Large intestine (tissue), 12 donors: ENCODE measurements around the gene MYOCD. TPM values are rescaled to one million over a fixed set of nuclear protein-coding genes. Genes with fewer than 3 reads are reported as not detected.

ENCODE experiments used
- DNase-seq, 2 donors: peaks; one replicate each; pipeline versions ENCODE4 v3.0.0 to v3.0.0-alpha.2; 2013
- H3K27ac ChIP-seq: one replicate; pipeline ENCODE4 v1.5.1; 2013; ENCODE audit warnings: low read length
- H3K27me3 ChIP-seq: 2 replicates; pipeline ENCODE4 v1.6.1; 2013; ENCODE audit warnings: low read length; ENCODE audit not compliant: control insufficient read depth, insufficient read depth
- H3K36me3 ChIP-seq: 2 replicates; pipeline ENCODE4 v1.6.1; 2013; ENCODE audit warnings: low read length; ENCODE audit not compliant: control insufficient read depth, insufficient read depth
- H3K4me1 ChIP-seq: one replicate; pipeline ENCODE4 v1.6.1; 2013; ENCODE audit warnings: low read length; ENCODE audit not compliant: control insufficient read depth, insufficient read depth
- H3K4me3 ChIP-seq: one replicate; pipeline ENCODE4 v1.5.1; 2013; ENCODE audit warnings: low read length
- H3K9me3 ChIP-seq: one replicate; pipeline ENCODE4 v1.6.1; 2013; ENCODE audit warnings: mild to moderate bottlenecking, low read depth, low read length, moderate library complexity; ENCODE audit not compliant: control insufficient read depth
- WGBS: methylation state at CpG from one replicate; pipeline ENCODE4 v1.1.5; 2013; ENCODE audit warnings: low lambda C conversion rate; ENCODE audit not compliant: insufficient coverage; 5-methylcytosine and 5-hydroxymethylcytosine counted together
- long read RNA-seq, 11 donors: transcript quantifications; one replicate each; lab custom pipeline, GENCODE V29; 2026
- polyA plus RNA-seq: library from polyadenylated mRNA; unstranded; fragments of 120-200 nt; gene quantifications from one replicate; pipeline ENCODE4 v1.2.1, GENCODE V29; 2013

MYOCD gene
- polyA plus RNA-seq: 12.2 TPM
- long read RNA-seq, donor 1, partial matches to known transcripts: 0 of 1 reads
- long read RNA-seq, donor 1, other reads (novel, unspliced or antisense): 0 of 1 reads
- long read RNA-seq, donor 2: 0 reads
- long read RNA-seq, donor 3: 0 reads
- long read RNA-seq, donor 4: 0 reads
- long read RNA-seq, donor 5: 0 reads
- long read RNA-seq, donor 6: 0 reads
- long read RNA-seq, donor 7, partial matches to known transcripts: 5 of 5 reads
- long read RNA-seq, donor 7, other reads (novel, unspliced or antisense): 0 of 5 reads
- long read RNA-seq, donor 8: 0 reads
- long read RNA-seq, donor 9: 0 reads
- long read RNA-seq, donor 10: 0 reads
- long read RNA-seq, donor 11, full-length matches to known transcripts: 1 of 1 reads
- long read RNA-seq, donor 11, partial matches to known transcripts: 0 of 1 reads
- long read RNA-seq, donor 11, other reads (novel, unspliced or antisense): 0 of 1 reads

- peaks cover 53% of the 10 kb centered on the region for H3K27me3 ChIP-seq
- 0% methylated on average over 1 of the region's 78 CpGs for WGBS
- H3K4me1 ChIP-seq: no peaks in the 10 kb centered on the region
- no peak within 1 kb of the TSS for H3K27ac ChIP-seq
- peak in 1 of 2 donors; percentile 28 for DNase-seq
- H3K9me3 ChIP-seq: no peaks in the 10 kb centered on the region
- H3K36me3 ChIP-seq: no peaks in the 10 kb centered on the region
- peak within 1 kb of the TSS; percentile 45 for H3K4me3 ChIP-seq
These were observed at the start of gene MYOCD for GRCh38 chr17:12665263-12666210. MYOCD (plus strand) TSS chr17:12665890; CDS start chr17:12666189, 299 bp downstream.

- DNase-seq: no peak
- Histone ChIP-seq H3K9me3 (no peaks in the 10 kb centered on the region), H3K4me3 (no peak overlapping the region), H3K4me1 (no peaks in the 10 kb centered on the region), H3K27me3 (no peaks in the 10 kb centered on the region), H3K27ac (no peak overlapping the region), H3K36me3 (no peaks in the 10 kb centered on the region)
- WGBS: no CpG with 5 or more reads among the region's 2 CpGs
These were observed 49.5 kb upstream of the MYOCD start for GRCh38 chr17:12616161-12616560.

- no peak for DNase-seq
- H3K36me3 ChIP-seq: no peaks in the 10 kb centered on the region
- H3K27me3 ChIP-seq: no peaks in the 10 kb centered on the region
- WGBS: 100% methylated on average over 1 of the region's 2 CpGs
- no peak overlapping the region for H3K27ac ChIP-seq
- no peaks in the 10 kb centered on the region for H3K4me1 ChIP-seq
- no peak overlapping the region for H3K4me3 ChIP-seq
- H3K9me3 ChIP-seq: no peaks in the 10 kb centered on the region
These were observed 47.1 kb upstream of the MYOCD start for GRCh38 chr17:12618557-12618956.

- Histone ChIP-seq H3K27ac (no peak overlapping the region), H3K9me3 (no peaks in the 10 kb centered on the region), H3K4me1 (no peaks in the 10 kb centered on the region), H3K27me3 (no peaks in the 10 kb centered on the region), H3K36me3 (no peaks in the 10 kb centered on the region), H3K4me3 (no peak overlapping the region)
- no CpG with 5 or more reads among the region's 7 CpGs for WGBS
- no peak for DNase-seq
These were observed 46.1 kb upstream of the MYOCD start for GRCh38 chr17:12619459-12620199.

GRCh38 chr17:12620200-12620720 lies 45.4 kb upstream of the MYOCD start:
- 50% methylated on average over 3 of the region's 5 CpGs for WGBS
- no peaks in the 10 kb centered on the region for H3K27me3 ChIP-seq
- no peaks in the 10 kb centered on the region for H3K9me3 ChIP-seq
- H3K4me3 ChIP-seq: no peak overlapping the region
- H3K27ac ChIP-seq: no peak overlapping the region
- H3K36me3 ChIP-seq: no peaks in the 10 kb centered on the region
- H3K4me1 ChIP-seq: no peaks in the 10 kb centered on the region
- DNase-seq: no peak

GRCh38 chr17:12622726-12623125 lies 43.0 kb upstream of the MYOCD start:
- H3K9me3 ChIP-seq: no peaks in the 10 kb centered on the region
- H3K36me3 ChIP-seq: no peaks in the 10 kb centered on the region
- no CpG with 5 or more reads among the region's 11 CpGs for WGBS
- H3K4me1 ChIP-seq: no peaks in the 10 kb centered on the region
- DNase-seq: peak; percentile 24 to 27
- H3K27me3 ChIP-seq: no peaks in the 10 kb centered on the region
- no peak overlapping the region for H3K27ac ChIP-seq
- H3K4me3 ChIP-seq: no peak overlapping the region

- no peaks in the 10 kb centered on the region for H3K9me3 ChIP-seq
- H3K4me3 ChIP-seq: no peak overlapping the region
- no peaks in the 10 kb centered on the region for H3K27me3 ChIP-seq
- H3K27ac ChIP-seq: no peak overlapping the region
- H3K4me1 ChIP-seq: no peaks in the 10 kb centered on the region
- no peaks in the 10 kb centered on the region for H3K36me3 ChIP-seq
- WGBS: 92% methylated on average over 2 of the region's 16 CpGs
- DNase-seq: no peak
These were observed 42.4 kb upstream of the MYOCD start for GRCh38 chr17:12623220-12623848.

GRCh38 chr17:12624211-12624610 lies 41.5 kb upstream of the MYOCD start:
- Histone ChIP-seq H3K27me3 (no peaks in the 10 kb centered on the region), H3K27ac (no peak overlapping the region), H3K9me3 (no peaks in the 10 kb centered on the region), H3K4me1 (no peaks in the 10 kb centered on the region), H3K4me3 (no peak overlapping the region), H3K36me3 (no peaks in the 10 kb centered on the region)
- no peak for DNase-seq
- no CpG with 5 or more reads among the region's 3 CpGs for WGBS

- no peaks in the 10 kb centered on the region for H3K27me3 ChIP-seq
- H3K36me3 ChIP-seq: no peaks in the 10 kb centered on the region
- DNase-seq: no peak
- WGBS: no CpG with 5 or more reads among the region's 4 CpGs
- H3K27ac ChIP-seq: no peak overlapping the region
- H3K4me1 ChIP-seq: no peaks in the 10 kb centered on the region
- H3K4me3 ChIP-seq: no peak overlapping the region
- no peaks in the 10 kb centered on the region for H3K9me3 ChIP-seq
These were observed 40.6 kb upstream of the MYOCD start for GRCh38 chr17:12625092-12625491.
